Measurements from ENCODE around the gene LHFPL2.
A peak's percentile ranks its signal among the peaks of the same experiment; 100 is the strongest.

The LHFPL2 gene

DNA sequence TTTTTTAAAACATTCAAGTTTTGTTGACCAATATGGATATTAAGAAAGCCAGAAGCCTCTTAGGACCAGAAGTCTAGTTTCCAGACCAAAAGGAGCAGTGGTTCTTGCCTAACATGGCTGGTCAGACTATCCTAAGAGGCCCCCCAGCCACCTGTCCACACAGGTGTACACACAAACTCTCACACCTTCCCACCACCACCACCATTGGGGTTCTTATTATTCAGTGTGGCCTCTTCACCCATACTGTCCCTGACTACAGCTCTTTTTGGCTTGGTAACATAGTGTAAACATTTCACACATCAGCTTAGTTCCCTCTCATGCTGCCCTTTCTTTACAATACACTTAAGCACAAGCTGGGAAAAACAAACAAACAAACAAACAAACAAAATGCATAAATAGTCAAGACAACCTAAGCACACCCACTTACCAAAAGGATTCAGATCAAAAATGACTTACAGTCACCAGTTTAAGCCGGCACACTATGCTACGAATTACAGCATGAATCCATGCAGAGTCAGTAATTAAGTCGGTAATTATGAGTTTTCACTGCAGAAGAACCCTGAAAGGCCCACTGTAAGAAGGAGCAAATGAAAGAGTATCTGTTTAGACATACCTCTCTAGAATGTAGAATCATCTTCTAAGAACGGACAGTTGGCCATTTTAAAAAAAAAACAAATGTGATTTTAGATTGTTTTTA lies 9.5 kb downstream of the LHFPL2 start:
- Histone ChIP-seq H2BK15ac (replicated peaks; ENCODE audit: low read depth) (no peak overlapping the region), H2BK120ac (ENCODE audit: low read depth, low read length) (no peak overlapping the region), H2AK5ac (ENCODE audit: low read length) (no peak overlapping the region), H3K18ac (ENCODE audit: low read length) (no peak overlapping the region), H3K79me1 (ENCODE audit: low read length) (peaks cover 29% of the 10 kb centered on the region), H2BK5ac (ENCODE audit: low read length) (no peak overlapping the region), H3K9ac (ENCODE audit: low read length) (no peak overlapping the region), H3K27ac (ENCODE audit: low read depth, low read length) (no peak overlapping the region), H3K36me3 (ENCODE audit: control insufficient read depth, insufficient read depth, low read length) (no peaks in the 10 kb centered on the region), H3K4me2 (ENCODE audit: low read length) (no peak overlapping the region), H3K23ac (ENCODE audit: low read length) (no peak overlapping the region), H3K4ac (ENCODE audit: low read depth, low read length) (no peak overlapping the region), H3K56ac (ENCODE audit: low read length) (no peak overlapping the region), H4K5ac (ENCODE audit: low read length) (no peak overlapping the region), H4K8ac (ENCODE audit: low read depth, low read length) (no peak overlapping the region), H3K4me1 (ENCODE audit: control insufficient read depth, low read depth, low read length) (peaks cover 20% of the 10 kb centered on the region), H3K27me3 (ENCODE audit: insufficient read depth, low read length, poor library complexity) (no peaks in the 10 kb centered on the region), H3K4me3 (ENCODE audit: low read length) (no peak overlapping the region), H3K79me2 (ENCODE audit: control insufficient read depth, insufficient read depth, low read length) (peaks cover 51% of the 10 kb centered on the region)
- no peak for DNase-seq
- no CpG with 5 or more reads among the region's 4 CpGs for WGBS (ENCODE audit: extremely low coverage, insufficient coverage, low lambda C conversion rate)

GRCh38 chr5:78638423-78638822 lies 10.1 kb downstream of the LHFPL2 start:
- Histone ChIP-seq H3K36me3 (ENCODE audit: control insufficient read depth, insufficient read depth, low read length) (no peaks in the 10 kb centered on the region), H2BK5ac (ENCODE audit: low read length) (no peak overlapping the region), H4K8ac (ENCODE audit: low read depth, low read length) (no peak overlapping the region), H3K18ac (ENCODE audit: low read length) (no peak overlapping the region), H3K4me2 (ENCODE audit: low read length) (no peak overlapping the region), H3K4me1 (ENCODE audit: control insufficient read depth, low read depth, low read length) (peaks cover 24% of the 10 kb centered on the region), H3K27me3 (ENCODE audit: insufficient read depth, low read length, poor library complexity) (no peaks in the 10 kb centered on the region), H2BK120ac (ENCODE audit: low read depth, low read length) (no peak overlapping the region), H3K56ac (ENCODE audit: low read length) (no peak overlapping the region), H4K5ac (ENCODE audit: low read length) (no peak overlapping the region), H3K23ac (ENCODE audit: low read length) (no peak overlapping the region), H2AK5ac (ENCODE audit: low read length) (no peak overlapping the region), H3K9ac (ENCODE audit: low read length) (no peak overlapping the region), H3K27ac (ENCODE audit: low read depth, low read length) (no peak overlapping the region), H3K79me1 (ENCODE audit: low read length) (peaks cover 33% of the 10 kb centered on the region), H2BK15ac (replicated peaks; ENCODE audit: low read depth) (no peak overlapping the region), H3K79me2 (ENCODE audit: control insufficient read depth, insufficient read depth, low read length) (peaks cover 55% of the 10 kb centered on the region), H3K4ac (ENCODE audit: low read depth, low read length) (no peak overlapping the region), H3K4me3 (ENCODE audit: low read length) (no peak overlapping the region)
- DNase-seq, result peak; percentile 70
- no CpG with 5 or more reads among the region's 10 CpGs for WGBS (ENCODE audit: extremely low coverage, insufficient coverage, low lambda C conversion rate)

DNA sequence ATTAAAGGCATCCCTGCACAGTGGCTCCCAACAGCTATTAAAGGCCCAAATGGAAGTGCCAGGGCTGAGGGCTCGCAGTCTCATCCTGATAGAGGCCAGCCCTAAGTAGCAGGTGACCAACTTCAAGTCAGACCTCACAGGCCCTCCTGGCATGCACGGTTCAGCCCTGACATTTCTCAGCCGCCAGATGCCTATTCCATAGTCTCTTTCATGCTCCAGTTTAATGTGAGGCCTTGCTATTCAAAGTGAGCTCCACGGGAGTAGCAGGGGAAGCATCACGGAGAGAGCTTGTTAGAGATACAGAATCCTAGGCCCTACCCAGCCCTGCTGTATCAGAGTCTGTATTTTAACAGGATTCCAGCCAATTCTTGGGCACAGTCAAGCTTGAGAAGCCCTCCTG lies 11.1 kb downstream of the LHFPL2 start:
- no CpG with 5 or more reads among the region's 5 CpGs for WGBS (ENCODE audit: extremely low coverage, insufficient coverage, low lambda C conversion rate)
- no peak overlapping the region for H3K9ac ChIP-seq (ENCODE audit: low read length)
- H2BK120ac ChIP-seq (ENCODE audit: low read depth, low read length), result no peak overlapping the region
- H3K27ac ChIP-seq (ENCODE audit: low read depth, low read length), result no peak overlapping the region
- peaks cover 54% of the 10 kb centered on the region for H3K79me2 ChIP-seq (ENCODE audit: control insufficient read depth, insufficient read depth, low read length)
- H3K27me3 ChIP-seq (ENCODE audit: insufficient read depth, low read length, poor library complexity), result no peaks in the 10 kb centered on the region
- H3K4ac ChIP-seq (ENCODE audit: low read depth, low read length), result no peak overlapping the region
- no peaks in the 10 kb centered on the region for H3K36me3 ChIP-seq (ENCODE audit: control insufficient read depth, insufficient read depth, low read length)
- H4K8ac ChIP-seq (ENCODE audit: low read depth, low read length), result no peak overlapping the region
- no peak overlapping the region for H3K4me3 ChIP-seq (ENCODE audit: low read length)
- H2BK5ac ChIP-seq (ENCODE audit: low read length), result no peak overlapping the region
- H3K4me2 ChIP-seq (ENCODE audit: low read length), result no peak overlapping the region
- no peak overlapping the region for H3K56ac ChIP-seq (ENCODE audit: low read length)
- peaks cover 36% of the 10 kb centered on the region for H3K79me1 ChIP-seq (ENCODE audit: low read length)
- DNase-seq, result no peak
- H2BK15ac ChIP-seq (replicated peaks; ENCODE audit: low read depth), result no peak overlapping the region
- no peak overlapping the region for H3K23ac ChIP-seq (ENCODE audit: low read length)
- H3K18ac ChIP-seq (ENCODE audit: low read length), result no peak overlapping the region
- H4K5ac ChIP-seq (ENCODE audit: low read length), result no peak overlapping the region
- no peak overlapping the region for H2AK5ac ChIP-seq (ENCODE audit: low read length)
- peaks cover 27% of the 10 kb centered on the region for H3K4me1 ChIP-seq (ENCODE audit: control insufficient read depth, low read depth, low read length)

- H4K5ac ChIP-seq (ENCODE audit: low read length), result no peak overlapping the region
- no peak overlapping the region for H3K27ac ChIP-seq (ENCODE audit: low read depth, low read length)
Observed at GRCh38 chr5:78636682-78637081, 11.9 kb downstream of the LHFPL2 start.

DNA sequence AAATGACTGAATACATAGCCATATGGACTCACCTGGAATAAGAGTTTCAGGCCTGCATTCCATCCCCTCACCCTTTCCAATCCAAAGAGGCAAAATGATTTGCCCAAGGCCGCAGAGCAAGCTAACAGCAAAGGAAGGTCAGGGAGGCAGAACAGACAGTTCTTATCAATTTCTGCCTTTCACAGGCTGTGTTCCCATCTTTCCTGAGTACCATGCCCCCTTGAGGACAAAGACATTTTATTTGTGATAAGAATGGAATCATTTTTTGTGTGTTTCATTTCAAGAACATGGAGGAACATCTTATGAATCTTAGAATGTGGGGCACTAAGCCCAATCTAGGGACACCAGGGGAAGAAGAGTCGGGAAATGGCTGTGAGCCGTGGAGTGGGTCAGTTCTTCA lies 13.9 kb downstream of the LHFPL2 start:
- no peak overlapping the region for H3K4me3 ChIP-seq (ENCODE audit: low read length)
- no peak overlapping the region for H3K56ac ChIP-seq (ENCODE audit: low read length)
- no peaks in the 10 kb centered on the region for H3K36me3 ChIP-seq (ENCODE audit: control insufficient read depth, insufficient read depth, low read length)
- peaks cover 37% of the 10 kb centered on the region for H3K4me1 ChIP-seq (ENCODE audit: control insufficient read depth, low read depth, low read length)
- no peak overlapping the region for H3K27ac ChIP-seq (ENCODE audit: low read depth, low read length)
- no peak overlapping the region for H2BK5ac ChIP-seq (ENCODE audit: low read length)
- H3K4me2 ChIP-seq (ENCODE audit: low read length), result no peak overlapping the region
- H3K18ac ChIP-seq (ENCODE audit: low read length), result no peak overlapping the region
- no peak overlapping the region for H2BK15ac ChIP-seq (replicated peaks; ENCODE audit: low read depth)
- no peak overlapping the region for H2BK120ac ChIP-seq (ENCODE audit: low read depth, low read length)
- no peak for DNase-seq
- no peak overlapping the region for H3K4ac ChIP-seq (ENCODE audit: low read depth, low read length)
- H3K79me1 ChIP-seq (ENCODE audit: low read length), result peaks cover 34% of the 10 kb centered on the region
- peaks cover 39% of the 10 kb centered on the region for H3K79me2 ChIP-seq (ENCODE audit: control insufficient read depth, insufficient read depth, low read length)
- no peak overlapping the region for H4K5ac ChIP-seq (ENCODE audit: low read length)
- H4K8ac ChIP-seq (ENCODE audit: low read depth, low read length), result no peak overlapping the region
- no peak overlapping the region for H3K9ac ChIP-seq (ENCODE audit: low read length)
- H3K23ac ChIP-seq (ENCODE audit: low read length), result no peak overlapping the region
- H2AK5ac ChIP-seq (ENCODE audit: low read length), result no peak overlapping the region
- H3K27me3 ChIP-seq (ENCODE audit: insufficient read depth, low read length, poor library complexity), result no peaks in the 10 kb centered on the region
- no CpG with 5 or more reads among the region's 3 CpGs for WGBS (ENCODE audit: extremely low coverage, insufficient coverage, low lambda C conversion rate)

More at GRCh38 chr5:78636682-78637081, 11.9 kb downstream of the LHFPL2 start:
- H3K4me3 ChIP-seq (ENCODE audit: low read length), result no peak overlapping the region
- no peaks in the 10 kb centered on the region for H3K36me3 ChIP-seq (ENCODE audit: control insufficient read depth, insufficient read depth, low read length)
- H2AK5ac ChIP-seq (ENCODE audit: low read length), result no peak overlapping the region
- H3K4me2 ChIP-seq (ENCODE audit: low read length), result no peak overlapping the region
- no peak overlapping the region for H3K23ac ChIP-seq (ENCODE audit: low read length)
- no peak overlapping the region for H3K9ac ChIP-seq (ENCODE audit: low read length)
- H3K18ac ChIP-seq (ENCODE audit: low read length), result no peak overlapping the region
- no peak overlapping the region for H3K4ac ChIP-seq (ENCODE audit: low read depth, low read length)
- peaks cover 30% of the 10 kb centered on the region for H3K4me1 ChIP-seq (ENCODE audit: control insufficient read depth, low read depth, low read length)
- DNase-seq, result no peak
- no CpG with 5 or more reads among the region's 1 CpG for WGBS (ENCODE audit: extremely low coverage, insufficient coverage, low lambda C conversion rate)
- H2BK15ac ChIP-seq (replicated peaks; ENCODE audit: low read depth), result no peak overlapping the region
- no peaks in the 10 kb centered on the region for H3K27me3 ChIP-seq (ENCODE audit: insufficient read depth, low read length, poor library complexity)
- H2BK120ac ChIP-seq (ENCODE audit: low read depth, low read length), result no peak overlapping the region
- peaks cover 50% of the 10 kb centered on the region for H3K79me2 ChIP-seq (ENCODE audit: control insufficient read depth, insufficient read depth, low read length)
- no peak overlapping the region for H3K56ac ChIP-seq (ENCODE audit: low read length)
- H2BK5ac ChIP-seq (ENCODE audit: low read length), result no peak overlapping the region
- peaks cover 35% of the 10 kb centered on the region for H3K79me1 ChIP-seq (ENCODE audit: low read length)
- no peak overlapping the region for H4K8ac ChIP-seq (ENCODE audit: low read depth, low read length)

GRCh38 chr5:78634229-78634628 lies 14.3 kb downstream of the LHFPL2 start:
- Histone ChIP-seq H3K18ac (ENCODE audit: low read length) (no peak overlapping the region), H3K36me3 (ENCODE audit: control insufficient read depth, insufficient read depth, low read length) (no peaks in the 10 kb centered on the region), H3K27me3 (ENCODE audit: insufficient read depth, low read length, poor library complexity) (no peaks in the 10 kb centered on the region), H3K9ac (ENCODE audit: low read length) (no peak overlapping the region), H2BK5ac (ENCODE audit: low read length) (no peak overlapping the region), H3K4me3 (ENCODE audit: low read length) (no peak overlapping the region), H3K79me2 (ENCODE audit: control insufficient read depth, insufficient read depth, low read length) (peaks cover 39% of the 10 kb centered on the region), H4K8ac (ENCODE audit: low read depth, low read length) (no peak overlapping the region), H3K4me2 (ENCODE audit: low read length) (no peak overlapping the region), H3K27ac (ENCODE audit: low read depth, low read length) (no peak overlapping the region), H3K56ac (ENCODE audit: low read length) (peak overlapping the region; percentile 30), H2BK120ac (ENCODE audit: low read depth, low read length) (no peak overlapping the region), H3K4me1 (ENCODE audit: control insufficient read depth, low read depth, low read length) (peaks cover 39% of the 10 kb centered on the region), H4K5ac (ENCODE audit: low read length) (no peak overlapping the region), H3K23ac (ENCODE audit: low read length) (no peak overlapping the region), H2AK5ac (ENCODE audit: low read length) (no peak overlapping the region), H3K79me1 (ENCODE audit: low read length) (peaks cover 33% of the 10 kb centered on the region), H2BK15ac (replicated peaks; ENCODE audit: low read depth) (no peak overlapping the region), H3K4ac (ENCODE audit: low read depth, low read length) (no peak overlapping the region)
- DNase-seq, result no peak
- WGBS (ENCODE audit: extremely low coverage, insufficient coverage, low lambda C conversion rate), result no CpG with 5 or more reads among the region's 5 CpGs
